K562 (cell line): Measurements from ENCODE around the gene CDC45. TPM values are rescaled to one million over a fixed set of nuclear protein-coding genes. Genes with fewer than 3 reads are reported as not detected.

Experiments
- FOXM1 ChIP-seq, 2 experiments: fragments of 450-650 bp in 1 of 2; sonication (generic) in 1 of 2; formaldehyde crosslinking in 1 of 2; IDR thresholded peaks; 2 replicates each; pipeline versions ENCODE4 v1.6.1 to v1.9.0; 2017 to 2022; ENCODE audit warnings: low read depth in 2 of 2, mild to moderate bottlenecking in 2 of 2, missing genetic modification reagents in 1 of 2, moderate library complexity in 1 of 2
- HNRNPK ChIP-seq: fragments of 200-400 bp; formaldehyde crosslinking; IDR thresholded peaks from one replicate; pipeline ENCODE4 v1.6.1; 2018; ENCODE audit warnings: mild to moderate bottlenecking, low read depth, low read length; ENCODE audit not compliant: poor library complexity, severe bottlenecking
- HSF4 ChIP-seq: fragments of 250-450 bp; sonication (Bioruptor Pico); IDR thresholded peaks from 2 replicates; pipeline ENCODE4 v2.1.2; 2022; ENCODE audit warnings: mild to moderate bottlenecking, moderate library complexity, borderline replicate concordance
- IFI16 ChIP-seq: fragments of 250-450 bp; sonication (Bioruptor Pico); IDR thresholded peaks from 2 replicates; pipeline ENCODE4 v2.1.2; 2022; ENCODE audit warnings: mild to moderate bottlenecking, inconsistent platforms
- KLF10 ChIP-seq: fragments of 250-450 bp; sonication (Bioruptor Pico); IDR thresholded peaks from 2 replicates; pipeline ENCODE4 v1.6.1; 2021; ENCODE audit warnings: matching md5 sums
- KLF6 ChIP-seq: fragments of 250-450 bp; sonication (Bioruptor Pico); IDR thresholded peaks from 2 replicates; pipeline ENCODE4 v1.4.0; 2020; ENCODE audit warnings: mild to moderate bottlenecking, moderate library complexity, borderline replicate concordance
- RBBP5 ChIP-seq: fragments of 200-600 bp; sonication (generic); IDR thresholded peaks from 2 replicates; pipeline ENCODE4 v1.6.1; 2012; ENCODE audit warnings: borderline replicate concordance, mild to moderate bottlenecking, low read length, control low read depth, inconsistent platforms; ENCODE audit not compliant: insufficient read depth, poor library complexity, severe bottlenecking
- SRSF3 ChIP-seq: fragments of 200-400 bp; formaldehyde crosslinking; IDR thresholded peaks from 2 replicates; pipeline ENCODE4 v1.6.1; 2016; ENCODE audit warnings: mild to moderate bottlenecking, low read length, moderate library complexity; ENCODE audit not compliant: insufficient read depth
- TAF7 ChIP-seq: fragments of 450-650 bp; IDR thresholded peaks from 2 replicates; pipeline ENCODE4 v1.6.1; 2016; ENCODE audit warnings: missing genetic modification characterization, missing compliant biosample characterization
- XRCC5 ChIP-seq: fragments of 200-400 bp; formaldehyde crosslinking; IDR thresholded peaks from 2 replicates; pipeline ENCODE4 v1.6.1; 2017; ENCODE audit warnings: low read depth, mild to moderate bottlenecking, low read length
- ZC3H4 ChIP-seq: sonication (generic); formaldehyde crosslinking; IDR thresholded peaks from 2 replicates; pipeline ENCODE4 v1.9.0; 2021; ENCODE audit warnings: missing genetic modification reagents, borderline replicate concordance
- ZNF184 ChIP-seq: sonication (generic); formaldehyde crosslinking; IDR thresholded peaks from 2 replicates; pipeline ENCODE4 v1.5.0; 2020; ENCODE audit warnings: missing genetic modification reagents
- polyA plus RNA-seq, 8 experiments: library from polyadenylated mRNA; depleted of rRNA in 4 of 8; stranded (reverse) in 5 of 8; unstranded in 3 of 8; fragments of >200 nt; fragmentation: Nextera tagmentation in 2 of 8; fragmentation: Illumina TruSeq in 1 of 8; extraction: Ambion mirVana in 2 of 8; extraction: Trizol in 1 of 8; gene quantifications; 2 replicates each; pipeline versions ENCODE4 v1.2.1 to v1.2.3, GENCODE V29; 2011 to 2014; ENCODE audit warnings: inconsistent platforms in 1 of 8, missing spikeins in 1 of 8
- total RNA-seq, 7 experiments: library from RNA; depleted of rRNA in 6 of 7; stranded (reverse); fragments of >200 nt in 6 of 7; fragmentation: Illumina TruSeq in 2 of 7; extraction: Trizol in 2 of 7; gene quantifications; 2 replicates each; pipeline versions ENCODE4 v1.2.1 to v1.2.3, GENCODE V29; 2011 to 2021; ENCODE audit warnings: low replicate concordance in 1 of 7
- TF ChIP-seq, protein P1 (sequence below): conservative IDR thresholded peaks from 2 replicates; pipeline ENCODE4 v1.6.1; 2011; ENCODE audit warnings: low read depth, mild to moderate bottlenecking, low read length; ENCODE audit not compliant: control insufficient read depth
- TF ChIP-seq, protein P2 (sequence below): fragments of 450-650 bp; IDR thresholded peaks from 2 replicates; pipeline ENCODE4 v1.6.1; 2016; ENCODE audit warnings: antibody characterized with exemption
- TF ChIP-seq, protein P3 (sequence below): fragments of 450-650 bp; conservative IDR thresholded peaks from 2 replicates; pipeline ENCODE4 v1.6.1; 2016; ENCODE audit warnings: missing genetic modification characterization, low read depth, mild to moderate bottlenecking, control low read depth, missing compliant biosample characterization
- TF ChIP-seq, protein P4 (sequence below): sonication (generic); formaldehyde crosslinking; IDR thresholded peaks from 2 replicates; pipeline ENCODE4 v1.8.1; 2023; ENCODE audit warnings: missing genetic modification reagents, mild to moderate bottlenecking, borderline replicate concordance

Gene CDC45
- total and polyA plus RNA-seq, 9 of the 15 experiments (the other 6 are each of a cell fraction or from before 2014, with no cell fraction given): 251 to 580 (median 410) TPM

- TF ChIP-seq, protein P1, sequence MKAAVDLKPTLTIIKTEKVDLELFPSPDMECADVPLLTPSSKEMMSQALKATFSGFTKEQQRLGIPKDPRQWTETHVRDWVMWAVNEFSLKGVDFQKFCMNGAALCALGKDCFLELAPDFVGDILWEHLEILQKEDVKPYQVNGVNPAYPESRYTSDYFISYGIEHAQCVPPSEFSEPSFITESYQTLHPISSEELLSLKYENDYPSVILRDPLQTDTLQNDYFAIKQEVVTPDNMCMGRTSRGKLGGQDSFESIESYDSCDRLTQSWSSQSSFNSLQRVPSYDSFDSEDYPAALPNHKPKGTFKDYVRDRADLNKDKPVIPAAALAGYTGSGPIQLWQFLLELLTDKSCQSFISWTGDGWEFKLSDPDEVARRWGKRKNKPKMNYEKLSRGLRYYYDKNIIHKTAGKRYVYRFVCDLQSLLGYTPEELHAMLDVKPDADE: no peak
- no peak for TF ChIP-seq SRSF3
- no peak for TF ChIP-seq IFI16 (CRISPR knock-in tag)
- no peak for TF ChIP-seq HNRNPK
- no peak for TF ChIP-seq KLF6 (CRISPR knock-in tag)
- 0 out of 2 replicates have a peak, but pooled peaks have one; percentile 44 for TF ChIP-seq ZC3H4 (CRISPR knock-in tag)
- no peak for TF ChIP-seq KLF10 (CRISPR knock-in tag)
- TF ChIP-seq ZNF184: no peak; the same call in 1 of the 2 replicates
- TF ChIP-seq RBBP5: peak; percentile 28
- TF ChIP-seq TAF7 (tag): no peak
- TF ChIP-seq, protein P2, sequence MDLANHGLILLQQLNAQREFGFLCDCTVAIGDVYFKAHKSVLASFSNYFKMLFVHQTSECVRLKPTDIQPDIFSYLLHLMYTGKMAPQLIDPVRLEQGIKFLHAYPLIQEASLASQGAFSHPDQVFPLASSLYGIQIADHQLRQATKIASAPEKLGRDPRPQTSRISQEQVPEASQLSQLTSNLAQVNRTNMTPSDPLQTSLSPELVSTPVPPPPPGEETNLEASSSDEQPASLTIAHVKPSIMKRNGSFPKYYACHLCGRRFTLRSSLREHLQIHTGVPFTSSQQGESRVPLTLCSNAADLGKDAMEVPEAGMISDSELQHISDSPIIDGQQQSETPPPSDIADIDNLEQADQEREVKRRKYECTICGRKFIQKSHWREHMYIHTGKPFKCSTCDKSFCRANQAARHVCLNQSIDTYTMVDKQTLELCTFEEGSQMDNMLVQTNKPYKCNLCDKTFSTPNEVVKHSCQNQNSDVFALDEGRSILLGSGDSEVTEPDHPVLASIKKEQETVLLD: no peak
- TF ChIP-seq, protein P3, sequence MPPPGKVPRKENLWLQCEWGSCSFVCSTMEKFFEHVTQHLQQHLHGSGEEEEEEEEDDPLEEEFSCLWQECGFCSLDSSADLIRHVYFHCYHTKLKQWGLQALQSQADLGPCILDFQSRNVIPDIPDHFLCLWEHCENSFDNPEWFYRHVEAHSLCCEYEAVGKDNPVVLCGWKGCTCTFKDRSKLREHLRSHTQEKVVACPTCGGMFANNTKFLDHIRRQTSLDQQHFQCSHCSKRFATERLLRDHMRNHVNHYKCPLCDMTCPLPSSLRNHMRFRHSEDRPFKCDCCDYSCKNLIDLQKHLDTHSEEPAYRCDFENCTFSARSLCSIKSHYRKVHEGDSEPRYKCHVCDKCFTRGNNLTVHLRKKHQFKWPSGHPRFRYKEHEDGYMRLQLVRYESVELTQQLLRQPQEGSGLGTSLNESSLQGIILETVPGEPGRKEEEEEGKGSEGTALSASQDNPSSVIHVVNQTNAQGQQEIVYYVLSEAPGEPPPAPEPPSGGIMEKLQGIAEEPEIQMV: no peak
- TF ChIP-seq XRCC5: no peak
- no peak for TF ChIP-seq HSF4 (CRISPR knock-in tag)
- TF ChIP-seq, protein P4, sequence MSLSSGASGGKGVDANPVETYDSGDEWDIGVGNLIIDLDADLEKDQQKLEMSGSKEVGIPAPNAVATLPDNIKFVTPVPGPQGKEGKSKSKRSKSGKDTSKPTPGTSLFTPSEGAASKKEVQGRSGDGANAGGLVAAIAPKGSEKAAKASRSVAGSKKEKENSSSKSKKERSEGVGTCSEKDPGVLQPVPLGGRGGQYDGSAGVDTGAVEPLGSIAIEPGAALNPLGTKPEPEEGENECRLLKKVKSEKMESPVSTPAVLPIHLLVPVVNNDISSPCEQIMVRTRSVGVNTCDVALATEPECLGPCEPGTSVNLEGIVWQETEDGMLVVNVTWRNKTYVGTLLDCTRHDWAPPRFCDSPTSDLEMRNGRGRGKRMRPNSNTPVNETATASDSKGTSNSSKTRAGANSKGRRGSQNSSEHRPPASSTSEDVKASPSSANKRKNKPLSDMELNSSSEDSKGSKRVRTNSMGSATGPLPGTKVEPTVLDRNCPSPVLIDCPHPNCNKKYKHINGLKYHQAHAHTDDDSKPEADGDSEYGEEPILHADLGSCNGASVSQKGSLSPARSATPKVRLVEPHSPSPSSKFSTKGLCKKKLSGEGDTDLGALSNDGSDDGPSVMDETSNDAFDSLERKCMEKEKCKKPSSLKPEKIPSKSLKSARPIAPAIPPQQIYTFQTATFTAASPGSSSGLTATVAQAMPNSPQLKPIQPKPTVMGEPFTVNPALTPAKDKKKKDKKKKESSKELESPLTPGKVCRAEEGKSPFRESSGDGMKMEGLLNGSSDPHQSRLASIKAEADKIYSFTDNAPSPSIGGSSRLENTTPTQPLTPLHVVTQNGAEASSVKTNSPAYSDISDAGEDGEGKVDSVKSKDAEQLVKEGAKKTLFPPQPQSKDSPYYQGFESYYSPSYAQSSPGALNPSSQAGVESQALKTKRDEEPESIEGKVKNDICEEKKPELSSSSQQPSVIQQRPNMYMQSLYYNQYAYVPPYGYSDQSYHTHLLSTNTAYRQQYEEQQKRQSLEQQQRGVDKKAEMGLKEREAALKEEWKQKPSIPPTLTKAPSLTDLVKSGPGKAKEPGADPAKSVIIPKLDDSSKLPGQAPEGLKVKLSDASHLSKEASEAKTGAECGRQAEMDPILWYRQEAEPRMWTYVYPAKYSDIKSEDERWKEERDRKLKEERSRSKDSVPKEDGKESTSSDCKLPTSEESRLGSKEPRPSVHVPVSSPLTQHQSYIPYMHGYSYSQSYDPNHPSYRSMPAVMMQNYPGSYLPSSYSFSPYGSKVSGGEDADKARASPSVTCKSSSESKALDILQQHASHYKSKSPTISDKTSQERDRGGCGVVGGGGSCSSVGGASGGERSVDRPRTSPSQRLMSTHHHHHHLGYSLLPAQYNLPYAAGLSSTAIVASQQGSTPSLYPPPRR (CRISPR knock-in tag): no peak
- no peak for TF ChIP-seq FOXM1 (IDR thresholded peaks at IDR 0.05; ENCODE audit: low read depth)
- 0 out of 2 replicates have a peak, but pooled peaks have one; percentile 22 for TF ChIP-seq FOXM1 (CRISPR knock-in tag; IDR thresholded peaks at IDR 0.05; ENCODE audit: low read depth)
Observed at GRCh38 chr22:19524170-19525115, 44.7 kb downstream of the CDC45 start, which contains the start of gene CLDN5 (continued).
